ENCODE results near the gene ATG4D.

- TF ChIP-seq, protein P1, sequence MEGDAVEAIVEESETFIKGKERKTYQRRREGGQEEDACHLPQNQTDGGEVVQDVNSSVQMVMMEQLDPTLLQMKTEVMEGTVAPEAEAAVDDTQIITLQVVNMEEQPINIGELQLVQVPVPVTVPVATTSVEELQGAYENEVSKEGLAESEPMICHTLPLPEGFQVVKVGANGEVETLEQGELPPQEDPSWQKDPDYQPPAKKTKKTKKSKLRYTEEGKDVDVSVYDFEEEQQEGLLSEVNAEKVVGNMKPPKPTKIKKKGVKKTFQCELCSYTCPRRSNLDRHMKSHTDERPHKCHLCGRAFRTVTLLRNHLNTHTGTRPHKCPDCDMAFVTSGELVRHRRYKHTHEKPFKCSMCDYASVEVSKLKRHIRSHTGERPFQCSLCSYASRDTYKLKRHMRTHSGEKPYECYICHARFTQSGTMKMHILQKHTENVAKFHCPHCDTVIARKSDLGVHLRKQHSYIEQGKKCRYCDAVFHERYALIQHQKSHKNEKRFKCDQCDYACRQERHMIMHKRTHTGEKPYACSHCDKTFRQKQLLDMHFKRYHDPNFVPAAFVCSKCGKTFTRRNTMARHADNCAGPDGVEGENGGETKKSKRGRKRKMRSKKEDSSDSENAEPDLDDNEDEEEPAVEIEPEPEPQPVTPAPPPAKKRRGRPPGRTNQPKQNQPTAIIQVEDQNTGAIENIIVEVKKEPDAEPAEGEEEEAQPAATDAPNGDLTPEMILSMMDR (IDR thresholded peaks at IDR 0.05 in 2 of 3, conservative IDR thresholded peaks at IDR 0.05 in 1 of 3; ENCODE audit: control insufficient read depth in 2 of 3, extremely low read depth in 1 of 3, insufficient read depth in 1 of 3, low read depth in 3 of 3, low read length in 3 of 3): peak; percentile 55 to 91 (median 88)
- no peak for TF ChIP-seq KDM1A (IDR thresholded peaks at IDR 0.05; ENCODE audit: borderline replicate concordance)
- no peak for TF ChIP-seq NFYB (IDR thresholded peaks at IDR 0.05; ENCODE audit: insufficient read depth, low read depth, low read length)
- no peak for TF ChIP-seq ASH2L (IDR thresholded peaks at IDR 0.05; ENCODE audit: borderline replicate concordance, low read depth)
- TF ChIP-seq SMC3 (IDR thresholded peaks at IDR 0.05; ENCODE audit: borderline replicate concordance, low read length): peak; percentile 49
- no peak for TF ChIP-seq RELB (IDR thresholded peaks at IDR 0.05; ENCODE audit: low read depth)
- TF ChIP-seq EP300 (IDR thresholded peaks at IDR 0.05; ENCODE audit: borderline replicate concordance in 1 of 2, control insufficient read depth in 1 of 2, low read depth in 2 of 2, low read length in 2 of 2): no peak
- TF ChIP-seq SP1 (IDR thresholded peaks at IDR 0.05; ENCODE audit: low read depth, low read length): no peak
- TF ChIP-seq NBN (IDR thresholded peaks at IDR 0.05): no peak
- TF ChIP-seq PML (IDR thresholded peaks at IDR 0.05; ENCODE audit: low read length): no peak
These were observed 33.4 kb upstream of the ATG4D start for GRCh38 chr19:10510301-10510802.

All from GM12878 (cell line).